K562 (cell line): ENCODE data around the gene SLC25A10. TPM values are rescaled to one million over a fixed set of nuclear protein-coding genes. Genes with fewer than 3 reads are reported as not detected.

ENCODE experiments used
- MYC ChIP-seq, 2 experiments: fragments of 250-450 bp in 1 of 2; sonication (Bioruptor Pico) in 1 of 2; IDR thresholded peaks; 2 replicates each; pipeline versions ENCODE4 v1.5.1 to v1.6.1; 2012 to 2021; ENCODE audit warnings: low read depth in 2 of 2, borderline replicate concordance in 1 of 2, improper control_type of control experiment in 1 of 2, low read length in 1 of 2, mild to moderate bottlenecking in 1 of 2, moderate library complexity in 1 of 2
- polyA plus RNA-seq, 8 experiments: library from polyadenylated mRNA; depleted of rRNA in 4 of 8; stranded (reverse) in 5 of 8; unstranded in 3 of 8; fragments of >200 nt; fragmentation: Nextera tagmentation in 2 of 8; fragmentation: Illumina TruSeq in 1 of 8; extraction: Ambion mirVana in 2 of 8; extraction: Trizol in 1 of 8; gene quantifications; 2 replicates each; pipeline versions ENCODE4 v1.2.1 to v1.2.3, GENCODE V29; 2011 to 2014; ENCODE audit warnings: inconsistent platforms in 1 of 8, missing spikeins in 1 of 8
- total RNA-seq, 7 experiments: library from RNA; depleted of rRNA in 6 of 7; stranded (reverse); fragments of >200 nt in 6 of 7; fragmentation: Illumina TruSeq in 2 of 7; extraction: Trizol in 2 of 7; gene quantifications; 2 replicates each; pipeline versions ENCODE4 v1.2.1 to v1.2.3, GENCODE V29; 2011 to 2021; ENCODE audit warnings: low replicate concordance in 1 of 7
- TF ChIP-seq, protein P1 (sequence below), 2 experiments: fragments of 450-650 bp; IDR thresholded peaks; 2 replicates each; pipeline ENCODE4 v1.6.1; 2016; ENCODE audit warnings: mild to moderate bottlenecking in 2 of 2, borderline replicate concordance in 1 of 2, low read depth in 1 of 2, moderate library complexity in 1 of 2
- TF ChIP-seq, protein P2 (sequence below): fragments of 450-650 bp; IDR thresholded peaks from 2 replicates; pipeline ENCODE4 v1.6.1; 2016; ENCODE audit warnings: missing biosample characterization, missing genetic modification characterization

The SLC25A10 gene
- total and polyA plus RNA-seq, 9 of the 15 experiments (the other 6 are each of a cell fraction or from before 2014, with no cell fraction given) = 0.10 to 85.6 (median 34.3) TPM

GRCh38 chr17:81722184-81723120 is 10.4 kb downstream of the SLC25A10 start (continued):
- TF ChIP-seq, protein P1, sequence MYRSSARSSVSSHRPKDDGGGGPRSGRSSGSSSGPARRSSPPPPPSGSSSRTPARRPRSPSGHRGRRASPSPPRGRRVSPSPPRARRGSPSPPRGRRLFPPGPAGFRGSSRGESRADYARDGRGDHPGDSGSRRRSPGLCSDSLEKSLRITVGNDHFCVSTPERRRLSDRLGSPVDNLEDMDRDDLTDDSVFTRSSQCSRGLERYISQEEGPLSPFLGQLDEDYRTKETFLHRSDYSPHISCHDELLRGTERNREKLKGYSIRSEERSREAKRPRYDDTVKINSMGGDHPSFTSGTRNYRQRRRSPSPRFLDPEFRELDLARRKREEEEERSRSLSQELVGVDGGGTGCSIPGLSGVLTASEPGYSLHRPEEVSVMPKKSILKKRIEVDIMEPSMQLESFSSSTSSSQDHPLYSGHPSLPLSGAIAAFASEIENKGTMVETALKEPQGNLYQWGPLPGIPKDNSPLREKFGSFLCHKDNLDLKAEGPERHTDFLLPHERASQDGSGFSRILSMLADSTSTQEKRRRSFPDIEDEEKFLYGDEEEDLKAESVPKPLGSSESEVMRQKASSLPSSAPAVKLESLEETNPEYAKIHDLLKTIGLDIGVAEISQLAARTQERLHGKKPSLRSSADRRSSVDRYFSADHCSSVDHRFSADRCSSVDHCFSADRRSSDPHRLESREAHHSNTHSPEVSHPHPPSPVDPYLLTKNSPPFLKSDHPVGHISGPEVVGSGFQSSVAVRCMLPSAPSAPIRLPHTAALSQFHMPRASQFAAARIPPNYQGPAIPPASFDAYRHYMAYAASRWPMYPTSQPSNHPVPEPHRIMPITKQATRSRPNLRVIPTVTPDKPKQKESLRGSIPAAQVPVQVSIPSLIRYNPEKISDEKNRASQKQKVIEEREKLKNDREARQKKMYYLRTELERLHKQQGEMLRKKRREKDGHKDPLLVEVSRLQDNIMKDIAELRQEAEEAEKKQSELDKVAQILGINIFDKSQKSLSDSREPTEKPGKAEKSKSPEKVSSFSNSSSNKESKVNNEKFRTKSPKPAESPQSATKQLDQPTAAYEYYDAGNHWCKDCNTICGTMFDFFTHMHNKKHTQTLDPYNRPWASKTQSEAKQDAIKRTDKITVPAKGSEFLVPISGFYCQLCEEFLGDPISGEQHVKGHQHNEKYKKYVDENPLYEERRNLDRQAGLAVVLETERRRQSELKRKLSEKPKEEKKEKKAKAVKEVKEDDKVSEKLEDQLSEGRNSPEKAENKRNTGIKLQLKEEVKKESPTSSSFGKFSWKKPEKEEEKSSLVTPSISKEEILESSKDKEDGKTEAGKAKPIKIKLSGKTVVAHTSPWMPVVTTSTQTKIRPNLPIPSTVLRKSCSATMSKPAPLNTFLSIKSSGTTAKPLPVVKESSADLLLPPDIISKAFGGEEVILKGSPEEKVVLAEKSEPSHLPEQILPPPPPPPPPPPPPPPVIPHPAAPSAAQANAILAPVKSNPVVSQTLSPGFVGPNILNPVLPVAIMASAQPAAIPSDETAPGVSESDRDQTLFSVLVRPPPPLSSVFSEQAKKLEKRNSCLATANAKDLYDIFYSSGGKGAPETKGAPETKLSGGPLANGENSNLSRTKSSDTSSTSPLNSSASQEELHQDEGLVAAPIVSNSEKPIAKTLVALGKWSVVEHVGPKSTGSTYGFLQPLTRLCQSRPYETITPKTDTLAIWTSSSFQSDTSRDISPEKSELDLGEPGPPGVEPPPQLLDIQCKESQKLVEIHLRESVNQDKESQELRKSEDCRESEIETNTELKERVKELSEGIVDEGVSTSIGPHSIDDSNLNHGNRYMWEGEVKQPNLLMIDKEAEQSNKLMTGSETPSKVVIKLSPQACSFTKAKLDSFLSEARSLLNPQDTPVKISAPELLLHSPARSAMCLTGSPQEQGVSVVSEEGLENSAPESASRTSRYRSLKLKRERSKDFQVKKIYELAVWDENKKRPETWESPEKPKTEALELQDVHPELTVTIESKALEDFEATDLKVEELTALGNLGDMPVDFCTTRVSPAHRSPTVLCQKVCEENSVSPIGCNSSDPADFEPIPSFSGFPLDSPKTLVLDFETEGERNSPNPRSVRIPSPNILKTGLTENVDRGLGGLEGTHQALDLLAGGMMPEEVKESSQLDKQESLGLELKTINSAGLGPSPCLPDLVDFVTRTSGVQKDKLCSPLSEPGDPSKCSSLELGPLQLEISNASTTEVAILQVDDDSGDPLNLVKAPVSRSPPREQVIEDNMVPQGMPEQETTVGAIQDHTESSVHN (IDR thresholded peaks at IDR 0.05; ENCODE audit: borderline replicate concordance in 1 of 2, low read depth in 1 of 2) = peak in 1 of 2 experiments; percentile 60; a peak in 1 of 4 replicates
- 0 out of 2 replicates have a peak, but pooled peaks have one; percentile 10 for TF ChIP-seq MYC (IDR thresholded peaks at IDR 0.05; ENCODE audit: low read depth, low read length)
- TF ChIP-seq MYC (CRISPR knock-in tag; IDR thresholded peaks at IDR 0.05; ENCODE audit: borderline replicate concordance, low read depth) = no peak
- TF ChIP-seq, protein P2, sequence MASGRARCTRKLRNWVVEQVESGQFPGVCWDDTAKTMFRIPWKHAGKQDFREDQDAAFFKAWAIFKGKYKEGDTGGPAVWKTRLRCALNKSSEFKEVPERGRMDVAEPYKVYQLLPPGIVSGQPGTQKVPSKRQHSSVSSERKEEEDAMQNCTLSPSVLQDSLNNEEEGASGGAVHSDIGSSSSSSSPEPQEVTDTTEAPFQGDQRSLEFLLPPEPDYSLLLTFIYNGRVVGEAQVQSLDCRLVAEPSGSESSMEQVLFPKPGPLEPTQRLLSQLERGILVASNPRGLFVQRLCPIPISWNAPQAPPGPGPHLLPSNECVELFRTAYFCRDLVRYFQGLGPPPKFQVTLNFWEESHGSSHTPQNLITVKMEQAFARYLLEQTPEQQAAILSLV (tag) = no peak
